GM23248 (cell line): ENCODE measurements around the gene ADORA1.

Experiments used
- EZH2 ChIP-seq: fragments of 200-600 bp; sonication (generic); IDR thresholded peaks from 2 replicates; pipeline ENCODE4 v1.6.1; 2018; ENCODE audit warnings: antibody characterized with exemption, mild to moderate bottlenecking; ENCODE audit not compliant: insufficient read depth, poor library complexity, severe bottlenecking
- EZH2phosphoT487 ChIP-seq: fragments of 200-600 bp; sonication (generic); IDR thresholded peaks from 2 replicates; pipeline ENCODE4 v1.6.1; 2018; ENCODE audit warnings: antibody characterized with exemption, moderate library complexity, mild to moderate bottlenecking, low read depth; ENCODE audit not compliant: insufficient read depth

DNA sequence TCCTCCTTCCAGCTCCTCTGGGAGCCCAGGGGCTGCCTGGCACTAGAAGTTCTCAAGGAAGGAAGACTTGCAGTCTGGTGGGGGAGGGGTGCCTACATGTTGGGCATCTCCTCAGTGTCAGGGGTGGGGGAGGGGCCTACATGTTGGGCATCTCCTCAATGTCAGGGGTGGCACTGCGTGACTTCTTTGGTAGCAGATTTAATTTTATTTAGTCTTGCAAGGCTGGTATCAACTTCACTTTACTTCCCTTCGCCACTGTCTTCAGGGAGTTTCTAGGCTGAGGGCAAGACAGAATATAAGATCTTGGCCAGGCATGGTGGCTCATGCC lies 18.5 kb downstream of the ADORA1 start:
- TF ChIP-seq EZH2phosphoT487, result no peak
- TF ChIP-seq EZH2, result no peak
